ENCODE measurements around the gene HLA-DMB.

HLA-DMB gene

GRCh38 chr6:32954267-32954666 lies 13.4 kb upstream of the HLA-DMB start:
- TF ChIP-seq GABPA (IDR thresholded peaks at IDR 0.05; ENCODE audit: low read depth) (no peak), SPI1 (IDR thresholded peaks at IDR 0.05; ENCODE audit: borderline replicate concordance, low read depth) (no peak)
- H3K4me3 ChIP-seq (replicated peaks; ENCODE audit: insufficient read depth, low read length): no peak overlapping the region
- no peaks in the 10 kb centered on the region for H3K27me3 ChIP-seq (ENCODE audit: insufficient read depth, poor library complexity, severe bottlenecking)
- no peak overlapping the region for H3K27ac ChIP-seq (replicated peaks)
- DNase-seq (ENCODE audit: low read depth in 1 of 2, low spot score in 1 of 2): no peak

DNA sequence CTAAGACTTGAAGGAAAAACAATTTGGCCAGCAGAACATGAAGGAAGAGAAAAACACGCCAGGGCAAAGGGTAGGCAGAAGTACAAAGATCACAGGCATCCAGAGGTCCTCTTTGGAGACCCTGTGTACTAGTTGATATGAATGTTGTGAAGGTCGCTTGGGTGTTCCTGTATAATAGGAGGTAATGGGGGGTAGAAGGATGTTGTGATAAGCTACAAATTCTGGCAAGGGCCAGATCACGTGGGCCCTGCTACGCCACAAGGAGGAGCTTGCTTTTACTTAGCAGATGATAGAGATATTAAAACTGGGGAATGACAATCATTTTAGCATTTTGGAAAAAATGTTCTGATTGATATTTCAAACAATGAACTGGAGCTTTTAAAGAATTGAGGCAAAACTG lies 12.9 kb upstream of the HLA-DMB start:
- TF ChIP-seq POLR2AphosphoS5 (IDR thresholded peaks at IDR 0.05; ENCODE audit: low read depth) (no peak), REST (IDR thresholded peaks at IDR 0.05; ENCODE audit: insufficient replicate concordance, low read depth) (no peak), SPI1 (IDR thresholded peaks at IDR 0.05; ENCODE audit: borderline replicate concordance, low read depth) (no peak), GABPA (IDR thresholded peaks at IDR 0.05; ENCODE audit: low read depth) (no peak)
- TF ChIP-seq, protein P1, sequence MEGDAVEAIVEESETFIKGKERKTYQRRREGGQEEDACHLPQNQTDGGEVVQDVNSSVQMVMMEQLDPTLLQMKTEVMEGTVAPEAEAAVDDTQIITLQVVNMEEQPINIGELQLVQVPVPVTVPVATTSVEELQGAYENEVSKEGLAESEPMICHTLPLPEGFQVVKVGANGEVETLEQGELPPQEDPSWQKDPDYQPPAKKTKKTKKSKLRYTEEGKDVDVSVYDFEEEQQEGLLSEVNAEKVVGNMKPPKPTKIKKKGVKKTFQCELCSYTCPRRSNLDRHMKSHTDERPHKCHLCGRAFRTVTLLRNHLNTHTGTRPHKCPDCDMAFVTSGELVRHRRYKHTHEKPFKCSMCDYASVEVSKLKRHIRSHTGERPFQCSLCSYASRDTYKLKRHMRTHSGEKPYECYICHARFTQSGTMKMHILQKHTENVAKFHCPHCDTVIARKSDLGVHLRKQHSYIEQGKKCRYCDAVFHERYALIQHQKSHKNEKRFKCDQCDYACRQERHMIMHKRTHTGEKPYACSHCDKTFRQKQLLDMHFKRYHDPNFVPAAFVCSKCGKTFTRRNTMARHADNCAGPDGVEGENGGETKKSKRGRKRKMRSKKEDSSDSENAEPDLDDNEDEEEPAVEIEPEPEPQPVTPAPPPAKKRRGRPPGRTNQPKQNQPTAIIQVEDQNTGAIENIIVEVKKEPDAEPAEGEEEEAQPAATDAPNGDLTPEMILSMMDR (IDR thresholded peaks at IDR 0.05; ENCODE audit: insufficient read depth, low read length): no peak
- no peak for DNase-seq (ENCODE audit: low read depth in 1 of 2, low spot score in 1 of 2)
- H3K4me3 ChIP-seq (replicated peaks; ENCODE audit: insufficient read depth, low read length): no peak overlapping the region
- H3K27me3 ChIP-seq (ENCODE audit: insufficient read depth, poor library complexity, severe bottlenecking): no peaks in the 10 kb centered on the region
- H3K27ac ChIP-seq (replicated peaks): no peak overlapping the region

DNA sequence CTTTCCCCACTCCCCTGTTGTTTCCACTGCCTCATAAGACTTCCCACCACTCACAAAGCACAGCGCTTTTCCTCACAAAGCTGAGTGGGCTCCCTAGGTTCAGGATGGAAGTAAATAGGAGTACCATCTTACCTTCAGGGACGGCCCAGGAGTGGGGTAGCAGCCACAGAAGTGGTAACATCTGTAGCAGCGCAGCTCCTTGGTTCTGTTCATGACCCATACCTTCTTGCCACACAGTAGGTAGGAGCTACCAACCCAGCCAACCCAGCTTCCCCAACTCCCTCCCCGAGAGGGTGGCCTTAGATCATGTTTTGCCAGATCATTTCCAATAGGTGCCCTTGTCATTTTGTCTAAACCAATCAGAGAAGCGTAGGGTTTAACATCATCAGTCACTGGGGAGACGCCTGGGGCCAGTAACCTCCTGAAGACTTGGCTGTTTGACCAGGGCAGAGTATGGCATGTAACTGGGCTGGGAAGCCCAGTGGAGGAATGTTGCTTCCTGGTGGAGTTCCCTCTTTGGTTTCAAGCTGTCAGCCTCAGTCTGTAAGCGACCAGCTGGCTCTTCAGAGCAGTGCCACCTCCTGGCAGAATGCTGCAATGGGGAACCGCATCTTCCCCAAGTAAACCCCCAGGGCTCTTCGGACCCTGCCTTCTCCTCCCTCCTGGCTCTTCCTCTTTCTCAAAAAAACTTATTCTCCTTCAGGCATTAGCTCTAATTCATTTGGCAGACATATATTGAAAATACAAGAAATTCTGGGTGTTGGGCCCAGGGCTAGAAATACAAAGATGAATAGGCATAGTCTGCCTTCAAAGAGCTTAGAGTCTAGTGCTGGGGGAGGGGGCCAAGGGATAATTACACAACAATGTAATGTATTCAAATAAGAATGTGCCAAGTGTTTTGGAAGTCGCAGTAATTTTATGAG lies 12.2 kb upstream of the HLA-DMB start, which contains the start of gene HLA-DMA:
HLA-DMA (minus strand) TSS at position 281 of the 923 bp plus-strand sequence; CDS start at position 220, 61 bp downstream.
- Histone ChIP-seq H3K27me3 (ENCODE audit: insufficient read depth, poor library complexity, severe bottlenecking) (no peaks in the 10 kb centered on the region), H3K4me3 (replicated peaks; ENCODE audit: insufficient read depth, low read length) (no peak within 1 kb of the TSS), H3K27ac (replicated peaks) (0 out of 2 replicates have a peak within 1 kb of the TSS, but pooled peaks have one; percentile 5)
- DNase-seq (ENCODE audit: low read depth in 1 of 2, low spot score in 1 of 2): peak; percentile 90 to 93
- no peak for TF ChIP-seq GABPA (IDR thresholded peaks at IDR 0.05; ENCODE audit: low read depth)
- TF ChIP-seq SPI1 (IDR thresholded peaks at IDR 0.05; ENCODE audit: borderline replicate concordance, low read depth): peak; percentile 91
- TF ChIP-seq, protein P1 (IDR thresholded peaks at IDR 0.05; ENCODE audit: insufficient read depth, low read length): peak; percentile 86
- no peak for TF ChIP-seq POLR2AphosphoS5 (IDR thresholded peaks at IDR 0.05; ENCODE audit: low read depth)
- no peak for TF ChIP-seq REST (IDR thresholded peaks at IDR 0.05; ENCODE audit: insufficient replicate concordance, low read depth)

- no peak for TF ChIP-seq GABPA (IDR thresholded peaks at IDR 0.05; ENCODE audit: low read depth)
- TF ChIP-seq POLR2AphosphoS5 (IDR thresholded peaks at IDR 0.05; ENCODE audit: low read depth): no peak
- Histone ChIP-seq H3K27ac (replicated peaks) (no peak overlapping the region), H3K27me3 (ENCODE audit: insufficient read depth, poor library complexity, severe bottlenecking) (no peaks in the 10 kb centered on the region), H3K4me3 (replicated peaks; ENCODE audit: insufficient read depth, low read length) (no peak overlapping the region)
- no peak for DNase-seq (ENCODE audit: low read depth in 1 of 2, low spot score in 1 of 2)
Observed at GRCh38 chr6:32950449-32950848, 9.6 kb upstream of the HLA-DMB start.
